ENCODE data around the gene PSENEN. TPM values are rescaled to one million over a fixed set of nuclear protein-coding genes. Genes with fewer than 3 reads are reported as not detected.

The PSENEN gene
- total and polyA plus RNA-seq, 2 donors from 2014 or later = 84.0 to 185 TPM

DNA sequence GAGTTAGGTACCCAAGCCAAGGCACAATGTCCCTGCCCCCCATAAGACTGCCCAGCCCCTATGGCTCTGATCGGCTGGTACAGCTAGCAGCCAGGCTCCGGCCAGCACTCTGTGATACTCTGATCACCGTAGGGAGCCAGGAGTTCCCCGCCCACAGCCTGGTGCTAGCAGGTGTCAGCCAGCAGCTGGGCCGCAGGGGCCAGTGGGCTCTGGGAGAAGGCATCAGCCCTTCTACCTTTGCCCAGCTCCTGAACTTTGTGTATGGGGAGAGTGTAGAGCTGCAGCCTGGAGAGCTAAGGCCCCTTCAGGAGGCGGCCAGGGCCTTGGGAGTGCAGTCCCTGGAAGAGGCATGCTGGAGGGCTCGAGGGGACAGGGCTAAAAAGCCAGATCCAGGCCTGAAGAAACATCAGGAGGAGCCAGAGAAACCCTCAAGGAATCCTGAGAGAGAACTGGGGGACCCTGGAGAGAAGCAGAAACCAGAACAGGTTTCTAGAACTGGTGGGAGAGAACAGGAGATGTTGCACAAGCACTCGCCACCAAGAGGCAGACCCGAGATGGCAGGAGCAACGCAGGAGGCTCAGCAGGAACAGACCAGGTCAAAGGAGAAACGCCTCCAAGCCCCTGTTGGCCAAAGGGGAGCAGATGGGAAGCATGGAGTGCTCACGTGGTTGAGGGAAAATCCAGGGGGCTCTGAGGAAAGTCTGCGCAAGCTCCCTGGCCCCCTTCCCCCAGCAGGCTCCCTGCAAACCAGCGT lies 30.7 kb upstream of the PSENEN start:
- TF ChIP-seq, protein P1, sequence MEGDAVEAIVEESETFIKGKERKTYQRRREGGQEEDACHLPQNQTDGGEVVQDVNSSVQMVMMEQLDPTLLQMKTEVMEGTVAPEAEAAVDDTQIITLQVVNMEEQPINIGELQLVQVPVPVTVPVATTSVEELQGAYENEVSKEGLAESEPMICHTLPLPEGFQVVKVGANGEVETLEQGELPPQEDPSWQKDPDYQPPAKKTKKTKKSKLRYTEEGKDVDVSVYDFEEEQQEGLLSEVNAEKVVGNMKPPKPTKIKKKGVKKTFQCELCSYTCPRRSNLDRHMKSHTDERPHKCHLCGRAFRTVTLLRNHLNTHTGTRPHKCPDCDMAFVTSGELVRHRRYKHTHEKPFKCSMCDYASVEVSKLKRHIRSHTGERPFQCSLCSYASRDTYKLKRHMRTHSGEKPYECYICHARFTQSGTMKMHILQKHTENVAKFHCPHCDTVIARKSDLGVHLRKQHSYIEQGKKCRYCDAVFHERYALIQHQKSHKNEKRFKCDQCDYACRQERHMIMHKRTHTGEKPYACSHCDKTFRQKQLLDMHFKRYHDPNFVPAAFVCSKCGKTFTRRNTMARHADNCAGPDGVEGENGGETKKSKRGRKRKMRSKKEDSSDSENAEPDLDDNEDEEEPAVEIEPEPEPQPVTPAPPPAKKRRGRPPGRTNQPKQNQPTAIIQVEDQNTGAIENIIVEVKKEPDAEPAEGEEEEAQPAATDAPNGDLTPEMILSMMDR (IDR thresholded peaks at IDR 0.05; ENCODE audit: borderline replicate concordance, extremely low read depth, insufficient read depth) = no peak
- DNase-seq = peak in 1 of 5 donors; percentile 68
- Histone ChIP-seq H3K27me3 (ENCODE audit: control insufficient read depth, insufficient read depth, low read length) (no peaks in the 10 kb centered on the region), H3K4me1 (ENCODE audit: control insufficient read depth in 2 of 3, insufficient read depth in 2 of 3, low read depth in 1 of 3, low read length in 3 of 3) (peaks cover 0 to 15% (median 0%) of the 10 kb centered on the region in 3 donors), H3K36me3 (ENCODE audit: control insufficient read depth in 2 of 3, insufficient read depth in 3 of 3, low read length in 3 of 3) (no peaks in the 10 kb centered on the region), H3K9me3 (ENCODE audit: control insufficient read depth in 2 of 3, insufficient read depth in 1 of 3, low read length in 3 of 3) (no peaks in the 10 kb centered on the region), H3K4me3 (ENCODE audit: low read length in 3 of 3) (no peak overlapping the region), H3K27ac (ENCODE audit: low read depth in 2 of 2, low read length in 2 of 2) (no peak overlapping the region), H3K9ac (ENCODE audit: low read length in 3 of 3) (no peak overlapping the region)
- FAIRE-seq = no peak
- intact Hi-C loops (cut with DNase I) = no loop called here

DNA sequence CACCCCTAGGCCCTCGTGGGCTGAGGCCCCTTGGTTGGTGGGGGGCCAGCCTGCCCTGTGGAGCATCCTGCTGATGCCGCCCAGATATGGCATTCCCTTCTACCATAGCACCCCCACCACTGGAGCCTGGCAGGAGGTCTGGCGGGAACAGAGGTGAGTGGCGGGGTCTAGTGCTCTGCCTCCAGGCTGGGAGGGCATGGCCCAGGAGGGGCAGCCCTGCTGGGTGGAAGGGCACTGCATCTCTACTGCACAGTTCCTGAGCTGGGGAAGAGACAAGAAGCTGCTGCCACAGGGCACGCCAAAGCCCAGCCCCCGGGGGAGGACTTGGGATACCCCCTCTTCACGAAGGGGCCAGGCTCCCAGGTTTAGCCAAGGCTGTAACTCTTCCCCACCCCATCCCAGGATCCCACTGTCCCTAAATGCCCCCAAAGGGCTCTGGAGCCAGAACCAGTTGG lies 30.1 kb upstream of the PSENEN start:
- DNase-seq = peak in 2 of 5 donors; percentile 62 to 79
- intact Hi-C loops (cut with DNase I) = no loop called here

GRCh38 chr19:35715981-35716800 lies 29.3 kb upstream of the PSENEN start:
- intact Hi-C loops (cut with DNase I) = no loop called here
- H3K4me3 ChIP-seq (ENCODE audit: low read length in 3 of 3) = peak overlapping the region; percentile 54 to 87 (median 67)
- H3K9me3 ChIP-seq (ENCODE audit: control insufficient read depth in 2 of 3, insufficient read depth in 1 of 3, low read length in 3 of 3) = no peaks in the 10 kb centered on the region
- peaks cover 0 to 15% (median 0%) of the 10 kb centered on the region in 3 donors for H3K4me1 ChIP-seq (ENCODE audit: control insufficient read depth in 2 of 3, insufficient read depth in 2 of 3, low read depth in 1 of 3, low read length in 3 of 3)
- peak overlapping the region; percentile 79 to 84 for H3K27ac ChIP-seq (ENCODE audit: low read depth in 2 of 2, low read length in 2 of 2)
- H3K9ac ChIP-seq (ENCODE audit: low read length in 3 of 3) = peak overlapping the region; percentile 15 to 80 (median 68)
- TF ChIP-seq, protein P1 (IDR thresholded peaks at IDR 0.05; ENCODE audit: borderline replicate concordance, extremely low read depth, insufficient read depth) = no peak
- DNase-seq (peak in 4 of 5 donors; percentile 29 to 90 (median 70)), FAIRE-seq (no peak)
- no peaks in the 10 kb centered on the region for H3K27me3 ChIP-seq (ENCODE audit: control insufficient read depth, insufficient read depth, low read length)
- peaks cover 0 to 5% (median 0%) of the 10 kb centered on the region in 3 donors for H3K36me3 ChIP-seq (ENCODE audit: control insufficient read depth in 2 of 3, insufficient read depth in 3 of 3, low read length in 3 of 3)

More for the DNA sequence above, 30.1 kb upstream of the PSENEN start:
- H3K4me3 ChIP-seq (ENCODE audit: low read length in 3 of 3) = peak overlapping the region in 1 of 3 donors; percentile 87
- TF ChIP-seq, protein P1 (IDR thresholded peaks at IDR 0.05; ENCODE audit: borderline replicate concordance, extremely low read depth, insufficient read depth) = no peak
- H3K9ac ChIP-seq (ENCODE audit: low read length in 3 of 3) = peak overlapping the region in 2 of 3 donors; percentile 68 to 80
- no peak for FAIRE-seq
- no peak overlapping the region for H3K27ac ChIP-seq (ENCODE audit: low read depth in 2 of 2, low read length in 2 of 2)
- H3K4me1 ChIP-seq (ENCODE audit: control insufficient read depth in 2 of 3, insufficient read depth in 2 of 3, low read depth in 1 of 3, low read length in 3 of 3) = peaks cover 0 to 15% (median 0%) of the 10 kb centered on the region in 3 donors
- H3K27me3 ChIP-seq (ENCODE audit: control insufficient read depth, insufficient read depth, low read length) = no peaks in the 10 kb centered on the region
- no peaks in the 10 kb centered on the region for H3K9me3 ChIP-seq (ENCODE audit: control insufficient read depth in 2 of 3, insufficient read depth in 1 of 3, low read length in 3 of 3)
- H3K36me3 ChIP-seq (ENCODE audit: control insufficient read depth in 2 of 3, insufficient read depth in 3 of 3, low read length in 3 of 3) = peaks cover 0 to 4% (median 0%) of the 10 kb centered on the region in 3 donors
